ENCODE data around the gene ITGB8. TPM values are rescaled to one million over a fixed set of nuclear protein-coding genes. Genes with fewer than 3 reads are reported as not detected.

ITGB8 gene
- total RNA-seq, 1 donor from 2014 or later: 7.9 TPM

DNA sequence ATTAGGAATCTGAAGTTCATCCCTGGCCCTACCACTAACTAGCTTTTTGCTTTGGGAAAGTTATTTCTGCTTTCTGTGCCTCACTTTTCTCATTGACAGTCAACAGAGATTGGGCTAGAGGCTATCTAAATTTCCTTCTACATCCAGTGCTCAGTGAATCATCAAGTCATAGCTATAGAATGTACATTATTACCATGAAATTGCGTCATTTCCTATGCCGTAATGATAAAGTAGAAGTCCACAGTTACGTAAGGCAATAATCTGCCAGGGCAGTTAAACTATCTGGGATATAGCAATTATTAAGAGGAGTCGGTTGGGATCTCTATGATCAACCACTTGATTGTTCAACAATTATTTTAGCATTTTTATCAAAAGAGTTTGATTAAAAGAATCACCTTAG, 64.4 kb downstream of the ITGB8 start:
- intact Hi-C loops (cut with DNase I): no loop called here
- Histone ChIP-seq H3K4me3 (no peak overlapping the region), H3K36me3 (no peaks in the 10 kb centered on the region), H3K4me1 (no peaks in the 10 kb centered on the region), H3K27ac (no peak overlapping the region), H3K9me3 (no peaks in the 10 kb centered on the region), H3K27me3 (no peaks in the 10 kb centered on the region)
- TF ChIP-seq CTCF (IDR thresholded peaks at IDR 0.05): no peak
- DNase-seq (ENCODE audit: low spot score in 2 of 2): no peak

GRCh38 chr7:20395511-20395910, 64.8 kb downstream of the ITGB8 start:
- no peaks in the 10 kb centered on the region for H3K36me3 ChIP-seq
- H3K27ac ChIP-seq: no peak overlapping the region
- no peaks in the 10 kb centered on the region for H3K27me3 ChIP-seq
- no peaks in the 10 kb centered on the region for H3K9me3 ChIP-seq
- no peak overlapping the region for H3K4me3 ChIP-seq
- DNase-seq (ENCODE audit: low spot score in 2 of 2): no peak
- H3K4me1 ChIP-seq: no peaks in the 10 kb centered on the region
- TF ChIP-seq CTCF (IDR thresholded peaks at IDR 0.05): no peak
- intact Hi-C loops (cut with DNase I): no loop called here

GRCh38 chr7:20399521-20399920, 68.8 kb downstream of the ITGB8 start:
- no peaks in the 10 kb centered on the region for H3K27me3 ChIP-seq
- H3K4me3 ChIP-seq: no peak overlapping the region
- DNase-seq (ENCODE audit: low spot score in 2 of 2): no peak
- no peak for TF ChIP-seq CTCF (IDR thresholded peaks at IDR 0.05)
- intact Hi-C loops (cut with DNase I): no loop called here
- H3K4me1 ChIP-seq: peaks cover 0 to 4% of the 10 kb centered on the region in 2 donors
- H3K9me3 ChIP-seq: no peaks in the 10 kb centered on the region
- no peaks in the 10 kb centered on the region for H3K36me3 ChIP-seq
- no peak overlapping the region for H3K27ac ChIP-seq

- intact Hi-C loops (cut with DNase I): no loop called here
- no peak overlapping the region for H3K4me3 ChIP-seq
- no peaks in the 10 kb centered on the region for H3K9me3 ChIP-seq
- no peaks in the 10 kb centered on the region for H3K36me3 ChIP-seq
- DNase-seq (ENCODE audit: low spot score in 2 of 2): no peak
- H3K4me1 ChIP-seq: peaks cover 0 to 4% of the 10 kb centered on the region in 2 donors
- no peak overlapping the region for H3K27ac ChIP-seq
- TF ChIP-seq CTCF (IDR thresholded peaks at IDR 0.05): no peak
- H3K27me3 ChIP-seq: no peaks in the 10 kb centered on the region
These were observed 71.4 kb downstream of the ITGB8 start for GRCh38 chr7:20401861-20402746.

GRCh38 chr7:20402747-20403230, 72.1 kb downstream of the ITGB8 start:
- H3K4me1 ChIP-seq: peaks cover 0 to 9% of the 10 kb centered on the region in 2 donors
- peak in 2 of 3 experiments; percentile 15 to 31 for TF ChIP-seq CTCF (IDR thresholded peaks at IDR 0.05)
- intact Hi-C loops (cut with DNase I): no loop called here
- no peaks in the 10 kb centered on the region for H3K36me3 ChIP-seq
- H3K27ac ChIP-seq: no peak overlapping the region
- DNase-seq (ENCODE audit: low spot score in 2 of 2): no peak
- no peak overlapping the region for H3K4me3 ChIP-seq
- H3K27me3 ChIP-seq: no peaks in the 10 kb centered on the region
- H3K9me3 ChIP-seq: no peaks in the 10 kb centered on the region

Data from ascending aorta (tissue), 2 donors.